ENCODE measurements around the gene CCM2L. TPM values are rescaled to one million over a fixed set of nuclear protein-coding genes. Genes with fewer than 3 reads are reported as not detected.
"Not testable (repeated sequence)": the region's sequence is repeated elsewhere in the genome, so short reads cannot be mapped to it uniquely, and the experiment has no call there.

CCM2L gene
- total RNA-seq, 2 experiments from 2014 or later: not detected

DNA sequence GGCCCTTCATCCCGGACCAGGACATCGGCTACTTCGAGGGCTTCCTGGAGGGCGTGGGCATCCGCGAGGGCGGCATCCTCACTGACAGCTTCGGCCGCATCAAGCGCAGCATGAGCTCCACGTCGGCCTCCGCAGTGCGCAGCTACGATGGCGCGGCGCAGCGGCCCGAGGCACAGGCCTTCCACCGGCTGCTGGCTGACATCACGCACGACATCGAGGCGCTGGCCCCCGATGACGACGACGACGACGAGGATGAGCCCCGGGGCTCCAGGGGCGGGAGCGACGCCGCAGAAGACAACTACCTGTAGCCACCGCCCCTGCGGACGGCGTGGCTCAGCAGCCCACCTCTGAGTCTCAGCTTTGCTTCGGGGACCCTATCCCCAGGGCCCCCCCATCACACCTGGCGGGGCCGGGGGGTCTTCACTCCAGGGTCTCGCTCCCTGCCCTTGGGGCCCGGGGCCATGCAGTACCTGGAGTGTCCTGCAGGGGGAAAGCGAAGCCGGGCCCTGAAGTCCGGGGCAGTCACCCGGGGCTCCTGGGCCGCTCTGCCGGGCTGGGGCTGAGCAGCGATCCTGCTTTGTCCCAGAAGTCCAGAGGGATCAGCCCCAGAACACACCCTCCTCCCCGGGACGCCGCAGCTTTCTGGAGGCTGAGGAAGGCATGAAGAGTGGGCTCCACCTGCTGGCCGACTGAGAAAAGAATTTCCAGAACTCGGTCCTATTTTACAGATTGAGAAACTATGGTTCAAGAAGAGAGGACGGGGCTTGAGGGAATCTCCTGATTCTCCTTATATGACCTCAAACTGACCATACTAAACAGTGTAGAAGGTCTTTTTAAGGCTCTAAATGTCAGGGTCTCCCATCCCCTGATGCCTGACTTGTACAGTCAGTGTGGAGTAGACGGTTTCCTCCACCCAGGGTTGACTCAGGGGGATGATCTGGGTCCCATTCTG is 21.0 kb downstream of the CCM2L start:
- Mint-ChIP-seq H3K4me3 (no peak overlapping the region), H3K27ac (no peak overlapping the region), H3K9me3 (no peaks in the 10 kb centered on the region), H3K27me3 (peaks cover 16% of the 10 kb centered on the region), H3K36me3 (ENCODE audit: low read depth) (no peaks in the 10 kb centered on the region), H3K4me1 (ENCODE audit: low read depth) (no peaks in the 10 kb centered on the region)
- ChIA-PET POLR2A (interaction anchor here (1.0 kb wide), 1 partner anchor 208 kb away, joined by 6 read pairs; no protein-coding TSS in a partner anchor), CTCF (interaction anchor here (0.6 to 5.3 kb wide), 49 partner anchors 10 to 621 kb away, joined by 3 to 40 read pairs (median 4); partner anchors contain the start of genes FOXS1, HCK, PDRG1 and TM9SF4)
- TF ChIP-seq, protein P1, sequence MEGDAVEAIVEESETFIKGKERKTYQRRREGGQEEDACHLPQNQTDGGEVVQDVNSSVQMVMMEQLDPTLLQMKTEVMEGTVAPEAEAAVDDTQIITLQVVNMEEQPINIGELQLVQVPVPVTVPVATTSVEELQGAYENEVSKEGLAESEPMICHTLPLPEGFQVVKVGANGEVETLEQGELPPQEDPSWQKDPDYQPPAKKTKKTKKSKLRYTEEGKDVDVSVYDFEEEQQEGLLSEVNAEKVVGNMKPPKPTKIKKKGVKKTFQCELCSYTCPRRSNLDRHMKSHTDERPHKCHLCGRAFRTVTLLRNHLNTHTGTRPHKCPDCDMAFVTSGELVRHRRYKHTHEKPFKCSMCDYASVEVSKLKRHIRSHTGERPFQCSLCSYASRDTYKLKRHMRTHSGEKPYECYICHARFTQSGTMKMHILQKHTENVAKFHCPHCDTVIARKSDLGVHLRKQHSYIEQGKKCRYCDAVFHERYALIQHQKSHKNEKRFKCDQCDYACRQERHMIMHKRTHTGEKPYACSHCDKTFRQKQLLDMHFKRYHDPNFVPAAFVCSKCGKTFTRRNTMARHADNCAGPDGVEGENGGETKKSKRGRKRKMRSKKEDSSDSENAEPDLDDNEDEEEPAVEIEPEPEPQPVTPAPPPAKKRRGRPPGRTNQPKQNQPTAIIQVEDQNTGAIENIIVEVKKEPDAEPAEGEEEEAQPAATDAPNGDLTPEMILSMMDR (IDR thresholded peaks at IDR 0.05): peak; percentile 100
- ATAC-seq (peak; percentile 91), DNase-seq (peak; percentile 68)
- intact Hi-C loops (cut with micrococcal nuclease): loop anchor here (5.0 kb wide), 1 partner anchor 179 kb away; no protein-coding TSS in a partner anchor

DNA sequence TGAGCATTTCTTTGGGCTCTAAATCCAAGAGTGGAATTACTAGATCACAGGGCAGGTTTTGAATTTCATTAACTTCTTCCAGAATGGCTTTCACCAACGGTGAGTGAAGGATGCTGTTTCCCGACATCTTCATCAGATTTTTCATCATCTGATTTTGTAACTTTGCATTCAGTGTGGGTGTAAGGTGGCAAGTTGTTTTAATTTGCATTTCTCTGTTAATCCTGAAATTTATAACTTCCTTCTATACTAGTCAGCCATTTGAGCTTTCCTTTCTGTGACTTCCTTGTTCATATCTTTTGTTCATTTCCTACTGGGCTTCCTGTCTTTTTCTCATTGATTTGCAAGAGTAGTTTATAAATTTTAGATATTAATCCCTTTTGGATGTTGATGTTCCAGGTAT is 23.1 kb downstream of the CCM2L start:
- no peaks in the 10 kb centered on the region for H3K36me3 Mint-ChIP-seq (ENCODE audit: low read depth)
- ATAC-seq: no peak
- peaks cover 26% of the 10 kb centered on the region for H3K27me3 Mint-ChIP-seq
- no peak overlapping the region for H3K27ac Mint-ChIP-seq
- DNase-seq: no peak
- CTCF ChIA-PET: interaction anchor here (2.0 to 5.3 kb wide), 4 partner anchors 12 to 58 kb away, joined by 12 to 35 read pairs (median 22); no protein-coding TSS in a partner anchor
- H3K9me3 Mint-ChIP-seq: no peaks in the 10 kb centered on the region
- H3K4me1 Mint-ChIP-seq (ENCODE audit: low read depth): no peaks in the 10 kb centered on the region
- no peak overlapping the region for H3K4me3 Mint-ChIP-seq
- TF ChIP-seq, protein P1 (IDR thresholded peaks at IDR 0.05): no peak
- intact Hi-C loops (cut with micrococcal nuclease): loop anchor here (5.0 kb wide), 1 partner anchor 181 kb away; no protein-coding TSS in a partner anchor
- POLR2A ChIA-PET: no interaction called here

DNA sequence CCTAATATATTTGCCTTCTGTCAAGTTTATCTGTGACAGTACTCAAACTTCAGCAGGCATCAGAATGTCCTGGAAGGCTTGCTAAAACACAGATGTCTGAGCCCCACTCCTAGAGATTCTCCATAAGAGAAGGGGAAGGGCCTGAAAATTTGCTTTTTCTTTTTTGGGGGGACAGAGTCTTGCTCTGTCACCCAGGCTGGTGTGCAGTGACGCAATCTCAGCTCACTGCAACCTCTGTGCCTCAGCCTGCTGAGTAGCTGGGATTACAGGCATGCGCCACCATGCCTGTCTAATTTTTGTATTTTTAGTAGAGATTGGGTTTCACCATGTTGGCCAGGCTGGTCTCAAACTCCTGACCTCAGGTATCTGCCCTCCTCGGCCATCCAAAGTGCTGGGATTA is 23.5 kb downstream of the CCM2L start:
- H3K27me3 Mint-ChIP-seq: peaks cover 26% of the 10 kb centered on the region
- POLR2A ChIA-PET; ATAC-seq; H3K9me3 Mint-ChIP-seq; H3K4me1 Mint-ChIP-seq (ENCODE audit: low read depth); DNase-seq; H3K36me3 Mint-ChIP-seq (ENCODE audit: low read depth); H3K27ac Mint-ChIP-seq; H3K4me3 Mint-ChIP-seq: not testable (repeated sequence)
- CTCF ChIA-PET: interaction anchor here (3.2 to 5.3 kb wide), 3 partner anchors 13 to 181 kb away, joined by 12 to 35 read pairs (median 12); no protein-coding TSS in a partner anchor
- intact Hi-C loops (cut with micrococcal nuclease): loop anchor here (5.0 kb wide), 1 partner anchor 181 kb away; no protein-coding TSS in a partner anchor

DNA sequence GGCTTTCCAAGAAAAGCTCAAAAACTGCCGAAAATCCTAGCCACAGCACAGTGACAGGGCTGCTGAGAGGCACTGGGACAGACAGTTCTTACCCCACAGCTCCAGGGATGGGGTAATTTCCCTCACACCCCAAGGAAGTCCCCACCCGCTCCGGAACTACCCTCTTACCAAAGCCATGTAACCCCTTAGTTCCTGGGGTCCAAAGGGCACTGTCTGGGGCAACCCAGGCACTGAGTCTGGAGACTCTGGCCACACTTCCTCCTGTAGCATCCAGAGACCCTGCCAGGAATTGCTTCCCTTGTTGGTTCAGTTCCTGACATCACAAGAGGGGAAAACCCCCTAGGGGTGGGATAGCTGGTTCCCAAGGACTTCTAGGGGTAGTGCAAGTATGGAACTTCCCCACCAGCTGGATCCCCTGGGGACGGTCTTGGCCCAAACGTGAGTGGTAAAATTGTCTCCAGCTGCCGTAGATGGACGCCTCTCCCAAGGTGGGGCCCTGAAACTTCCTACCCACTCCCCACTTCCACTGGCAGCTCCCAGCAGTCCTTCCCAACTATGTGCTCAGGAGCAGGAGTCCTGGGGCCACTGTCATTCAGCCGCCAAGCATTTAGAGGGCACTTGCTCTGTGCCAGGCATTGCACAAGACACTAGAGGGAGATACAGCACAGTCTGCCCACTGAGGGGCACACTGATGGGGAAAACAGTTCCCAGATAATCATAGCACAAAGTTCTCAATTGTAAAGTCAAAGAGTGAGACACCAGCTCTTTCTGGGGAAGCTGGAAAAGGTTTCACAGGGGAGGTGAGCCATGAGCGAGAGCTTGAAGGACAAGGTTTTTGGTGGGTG is 24.6 kb downstream of the CCM2L start:
- intact Hi-C loops (cut with micrococcal nuclease): loop anchor here (5.0 kb wide), 1 partner anchor 183 kb away; no protein-coding TSS in a partner anchor
- TF ChIP-seq, protein P1 (IDR thresholded peaks at IDR 0.05): no peak
- Mint-ChIP-seq H3K9me3 (no peaks in the 10 kb centered on the region), H3K4me3 (no peak overlapping the region), H3K27me3 (peaks cover 27% of the 10 kb centered on the region), H3K4me1 (ENCODE audit: low read depth) (no peaks in the 10 kb centered on the region), H3K36me3 (ENCODE audit: low read depth) (no peaks in the 10 kb centered on the region), H3K27ac (no peak overlapping the region)
- DNase-seq (no peak), ATAC-seq (no peak)
- POLR2A ChIA-PET: no interaction called here
- CTCF ChIA-PET: interaction anchor here (1.0 to 3.2 kb wide), 7 partner anchors 17 to 212 kb away, joined by 3 to 12 read pairs (median 3); no protein-coding TSS in a partner anchor

DNA sequence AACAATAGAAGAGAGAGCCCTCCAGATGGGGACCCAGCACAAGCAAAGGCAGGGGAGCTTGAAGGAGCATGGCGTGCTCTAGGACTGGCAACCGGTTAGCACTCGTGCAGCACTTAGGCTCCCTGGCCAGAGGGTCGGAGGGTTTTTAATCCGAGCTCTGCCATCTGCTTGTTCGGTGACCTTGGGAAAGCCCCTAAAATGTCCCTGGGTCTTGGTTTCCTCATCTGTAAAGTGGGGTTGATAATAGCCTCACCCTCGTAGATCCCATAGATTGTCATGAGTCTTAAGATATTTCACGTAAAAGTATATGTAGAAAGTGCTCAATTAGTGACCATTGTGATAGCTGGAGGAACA is 25.2 kb downstream of the CCM2L start:
- no peak overlapping the region for H3K4me3 Mint-ChIP-seq
- H3K36me3 Mint-ChIP-seq (ENCODE audit: low read depth): no peaks in the 10 kb centered on the region
- no peaks in the 10 kb centered on the region for H3K4me1 Mint-ChIP-seq (ENCODE audit: low read depth)
- H3K9me3 Mint-ChIP-seq: no peaks in the 10 kb centered on the region
- TF ChIP-seq, protein P1 (IDR thresholded peaks at IDR 0.05): no peak
- no peak overlapping the region for H3K27ac Mint-ChIP-seq
- peaks cover 28% of the 10 kb centered on the region for H3K27me3 Mint-ChIP-seq
- intact Hi-C loops (cut with micrococcal nuclease): no loop called here
- POLR2A ChIA-PET: no interaction called here
- no peak for DNase-seq
- CTCF ChIA-PET: interaction anchor here (1.0 to 3.2 kb wide), 7 partner anchors 18 to 212 kb away, joined by 3 to 12 read pairs (median 3); no protein-coding TSS in a partner anchor
- no peak for ATAC-seq
